ENCODE results near the gene LCA5.

DNA sequence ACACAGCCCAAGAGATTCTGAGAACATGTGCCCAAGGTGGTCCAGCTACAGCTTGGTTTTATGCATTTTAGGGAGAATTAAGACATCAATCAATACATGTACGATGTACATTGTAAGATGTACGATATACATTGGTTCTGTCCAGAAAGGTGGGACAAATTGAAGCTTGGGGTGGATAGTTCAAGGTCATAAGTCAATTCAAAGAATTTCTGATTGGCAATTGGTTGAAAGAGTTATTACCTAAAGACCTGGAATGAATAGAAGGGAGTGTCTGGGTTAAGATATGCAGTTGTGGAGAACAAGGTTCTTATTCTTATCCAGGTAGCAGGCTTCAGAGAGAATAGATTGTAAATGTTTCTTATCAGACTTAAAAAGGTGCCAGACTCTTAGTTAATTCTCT lies 31.8 kb upstream of the LCA5 start:
- TF ChIP-seq POLR2AphosphoS5 (IDR thresholded peaks at IDR 0.05; ENCODE audit: low read depth, low read length): no peak
- no peak for TF ChIP-seq TAF1 (IDR thresholded peaks at IDR 0.05; ENCODE audit: borderline replicate concordance, low read depth, low read length)
- no peak for TF ChIP-seq POLR2A (IDR thresholded peaks at IDR 0.05; ENCODE audit: low read depth, low read length)

Data from GM12892 (cell line).